ENCODE measurements around the gene NAE1. TPM values are rescaled to one million over a fixed set of nuclear protein-coding genes. Genes with fewer than 3 reads are reported as not detected.
"Not testable (repeated sequence)": the region's sequence is repeated elsewhere in the genome, so short reads cannot be mapped to it uniquely, and the experiment has no call there.

The NAE1 gene
- total RNA-seq, 8 experiments from 2014 or later, result 46.1 to 82.6 (median 51.5) TPM

- 17 to 100% (median 88%) methylated on average over 1 to 3 of the region's 3 CpGs; no CpG with 5 or more reads in 2 of the 10 experiments for WGBS, 10 experiments
- H3K27ac ChIP-seq, result no peak overlapping the region
- peaks cover 8 to 12% of the 10 kb centered on the region in 2 donors for H3K4me1 ChIP-seq (replicated peaks in 1 of 2)
- in situ Hi-C loops (cut with MboI; ENCODE audit: low pct_unique_long_range_greater_than_20kb in 2 of 9, low sequenced_read_pairs in 9 of 9, unreplicated experiment in 9 of 9), result no loop called here
- H3K4me3 ChIP-seq, result no peak overlapping the region
- ATAC-seq (replicated peaks in 6 of 8), result no peak
Measured at GRCh38 chr16:66832190-66832589, 1.4 kb upstream of the NAE1 start.

- 60 to 100% (median 100%) methylated on average over 1 of the region's 4 CpGs; no CpG with 5 or more reads in 4 of the 10 experiments for WGBS, 10 experiments
- ATAC-seq (replicated peaks in 6 of 8), result no peak
- Histone ChIP-seq H3K4me3 (no peak overlapping the region), H3K27ac (no peak overlapping the region), H3K4me1 (replicated peaks in 1 of 2) (peaks cover 0 to 2% of the 10 kb centered on the region in 2 donors)
- in situ Hi-C loops (cut with MboI; ENCODE audit: low pct_unique_long_range_greater_than_20kb in 2 of 9, low sequenced_read_pairs in 9 of 9, unreplicated experiment in 9 of 9), result no loop called here
Measured at GRCh38 chr16:66824006-66824405, 6.8 kb downstream of the NAE1 start.

GRCh38 chr16:66814734-66815133 lies 16.0 kb downstream of the NAE1 start:
- Histone ChIP-seq H3K4me3 (no peak overlapping the region), H3K4me1 (replicated peaks in 1 of 2) (no peaks in the 10 kb centered on the region), H3K27ac (no peak overlapping the region)
- WGBS, 10 experiments, result 90 to 100% (median 94%) methylated on average over 1 to 2 of the region's 2 CpGs; no CpG with 5 or more reads in 3 of the 10 experiments
- ATAC-seq (replicated peaks in 6 of 8), result no peak
- in situ Hi-C loops (cut with MboI; ENCODE audit: low pct_unique_long_range_greater_than_20kb in 2 of 9, low sequenced_read_pairs in 9 of 9, unreplicated experiment in 9 of 9), result no loop called here

GRCh38 chr16:66811043-66811442 lies 19.7 kb downstream of the NAE1 start:
- ATAC-seq (replicated peaks in 6 of 8), result no peak
- no peak overlapping the region for H3K27ac ChIP-seq
- in situ Hi-C loops (cut with MboI; ENCODE audit: low pct_unique_long_range_greater_than_20kb in 2 of 9, low sequenced_read_pairs in 9 of 9, unreplicated experiment in 9 of 9), result no loop called here
- no peaks in the 10 kb centered on the region for H3K4me1 ChIP-seq (replicated peaks in 1 of 2)
- WGBS, 10 experiments, result 93 to 100% (median 98%) methylated on average over 1 to 6 of the region's 7 CpGs; no CpG with 5 or more reads in 2 of the 10 experiments
- H3K4me3 ChIP-seq, result no peak overlapping the region

GRCh38 chr16:66810391-66810790 lies 20.4 kb downstream of the NAE1 start:
- no peak for ATAC-seq (replicated peaks in 6 of 8)
- H3K4me3 ChIP-seq, result no peak overlapping the region
- 88 to 100% (median 100%) methylated on average over 1 to 4 of the region's 4 CpGs for WGBS, 10 experiments
- in situ Hi-C loops (cut with MboI; ENCODE audit: low pct_unique_long_range_greater_than_20kb in 2 of 9, low sequenced_read_pairs in 9 of 9, unreplicated experiment in 9 of 9), result no loop called here
- no peak overlapping the region for H3K27ac ChIP-seq
- H3K4me1 ChIP-seq (replicated peaks in 1 of 2), result no peaks in the 10 kb centered on the region

- no peak for ATAC-seq (replicated peaks in 6 of 8)
- no peak overlapping the region for H3K4me3 ChIP-seq
- 83 to 100% (median 93%) methylated on average over 2 to 4 of the region's 4 CpGs for WGBS, 10 experiments
- no peaks in the 10 kb centered on the region for H3K4me1 ChIP-seq (replicated peaks in 1 of 2)
- H3K27ac ChIP-seq, result no peak overlapping the region
- in situ Hi-C loops (cut with MboI; ENCODE audit: low pct_unique_long_range_greater_than_20kb in 2 of 9, low sequenced_read_pairs in 9 of 9, unreplicated experiment in 9 of 9), result no loop called here
Measured at GRCh38 chr16:66809765-66810164, 21.0 kb downstream of the NAE1 start.

- WGBS, 10 experiments, result 83 to 100% (median 100%) methylated on average over 1 to 4 of the region's 5 CpGs; no CpG with 5 or more reads in 5 of the 10 experiments
- H3K4me1 ChIP-seq (replicated peaks in 1 of 2), result no peaks in the 10 kb centered on the region
- H3K27ac ChIP-seq, result no peak overlapping the region
- in situ Hi-C loops (cut with MboI; ENCODE audit: low pct_unique_long_range_greater_than_20kb in 2 of 9, low sequenced_read_pairs in 9 of 9, unreplicated experiment in 9 of 9), result no loop called here
- no peak overlapping the region for H3K4me3 ChIP-seq
- ATAC-seq (replicated peaks in 6 of 8), result no peak
Measured at GRCh38 chr16:66802159-66802558, 28.6 kb downstream of the NAE1 start.

- WGBS, 10 experiments, result 90 to 100% (median 100%) methylated on average over 1 to 36 of the region's 56 CpGs; no CpG with 5 or more reads in 3 of the 10 experiments
- Histone ChIP-seq H3K4me3 (no peak within 1 kb of the TSS), H3K4me1 (replicated peaks in 1 of 2) (no peaks in the 10 kb centered on the region), H3K27ac (no peak within 1 kb of the TSS)
- ATAC-seq (replicated peaks in 6 of 8), result no peak
- in situ Hi-C loops (cut with MboI; ENCODE audit: low pct_unique_long_range_greater_than_20kb in 2 of 9, low sequenced_read_pairs in 9 of 9, unreplicated experiment in 9 of 9), result no loop called here
Measured at GRCh38 chr16:66801320-66802105, 29.3 kb downstream of the NAE1 start, which contains the start of gene TERB1. TERB1 (minus strand) TSS chr16:66801584; CDS start chr16:66796798, 4,786 bp downstream.

GRCh38 chr16:66800856-66801255 lies 29.9 kb downstream of the NAE1 start:
- ATAC-seq (replicated peaks in 6 of 8), result no peak
- WGBS, 10 experiments, result 95 to 100% (median 100%) methylated on average over 1 to 4 of the region's 19 CpGs; no CpG with 5 or more reads in 7 of the 10 experiments
- no peak overlapping the region for H3K4me3 ChIP-seq
- in situ Hi-C loops (cut with MboI; ENCODE audit: low pct_unique_long_range_greater_than_20kb in 2 of 9, low sequenced_read_pairs in 9 of 9, unreplicated experiment in 9 of 9), result no loop called here
- H3K27ac ChIP-seq, result no peak overlapping the region
- no peaks in the 10 kb centered on the region for H3K4me1 ChIP-seq (replicated peaks in 1 of 2)

GRCh38 chr16:66798161-66798560 lies 32.6 kb downstream of the NAE1 start:
- in situ Hi-C loops (cut with MboI; ENCODE audit: low pct_unique_long_range_greater_than_20kb in 2 of 9, low sequenced_read_pairs in 9 of 9, unreplicated experiment in 9 of 9), result no loop called here
- WGBS, 10 experiments, result 53 to 100% (median 77%) methylated on average over 1 to 2 of the region's 2 CpGs; no CpG with 5 or more reads in 2 of the 10 experiments
- no peak overlapping the region for H3K27ac ChIP-seq
- H3K4me3 ChIP-seq, result no peak overlapping the region
- no peaks in the 10 kb centered on the region for H3K4me1 ChIP-seq (replicated peaks in 1 of 2)
- no peak for ATAC-seq (replicated peaks in 6 of 8)

GRCh38 chr16:66793984-66794383 lies 36.8 kb downstream of the NAE1 start:
- WGBS, 10 experiments, result 40 to 100% (median 81%) methylated on average over 1 to 6 of the region's 6 CpGs; no CpG with 5 or more reads in 1 of the 10 experiments
- ATAC-seq (replicated peaks in 6 of 8); H3K27ac ChIP-seq; H3K4me1 ChIP-seq (replicated peaks in 1 of 2); H3K4me3 ChIP-seq; in situ Hi-C loops (cut with MboI; ENCODE audit: low pct_unique_long_range_greater_than_20kb in 2 of 9, low sequenced_read_pairs in 9 of 9, unreplicated experiment in 9 of 9): not testable (repeated sequence)

- Histone ChIP-seq H3K4me3 (no peak overlapping the region), H3K4me1 (replicated peaks in 1 of 2) (no peaks in the 10 kb centered on the region), H3K27ac (no peak overlapping the region)
- 10 to 62% (median 43%) methylated on average over 1 to 3 of the region's 3 CpGs; no CpG with 5 or more reads in 1 of the 10 experiments for WGBS, 10 experiments
- in situ Hi-C loops (cut with MboI; ENCODE audit: low pct_unique_long_range_greater_than_20kb in 2 of 9, low sequenced_read_pairs in 9 of 9, unreplicated experiment in 9 of 9), result no loop called here
- no peak for ATAC-seq (replicated peaks in 6 of 8)
Measured at GRCh38 chr16:66790130-66790733, 40.5 kb downstream of the NAE1 start.

GRCh38 chr16:66787427-66787826 lies 43.3 kb downstream of the NAE1 start:
- in situ Hi-C loops (cut with MboI; ENCODE audit: low pct_unique_long_range_greater_than_20kb in 2 of 9, low sequenced_read_pairs in 9 of 9, unreplicated experiment in 9 of 9), result no loop called here
- Histone ChIP-seq H3K27ac (no peak overlapping the region), H3K4me1 (replicated peaks in 1 of 2) (no peaks in the 10 kb centered on the region), H3K4me3 (no peak overlapping the region)
- 57 to 100% (median 91%) methylated on average over 1 to 2 of the region's 2 CpGs; no CpG with 5 or more reads in 1 of the 10 experiments for WGBS, 10 experiments
- no peak for ATAC-seq (replicated peaks in 6 of 8)

Data from motor neuron (in vitro differentiated cells).